ENCODE results near the gene CLRN1.

- no peak for TF ChIP-seq CTCF (IDR thresholded peaks at IDR 0.05)
- TF ChIP-seq POLR2A (IDR thresholded peaks at IDR 0.05): no peak
These were observed 7.1 kb downstream of the CLRN1 start for GRCh38 chr3:150965436-150965835.
